Kidney epithelial cell (primary cell): ENCODE measurements around the gene FUT3. TPM values are rescaled to one million over a fixed set of nuclear protein-coding genes. Genes with fewer than 3 reads are reported as not detected.

Experiments
- DNase-seq: peaks from one replicate; pipeline ENCODE4 v3.0.0-alpha.2; 2010; ENCODE audit warnings: low read depth
- H3K27me3 ChIP-seq: 2 replicates; pipeline ENCODE4 v1.6.0; 2011; ENCODE audit warnings: low read length; ENCODE audit not compliant: control insufficient read depth, insufficient read depth
- H3K36me3 ChIP-seq: 2 replicates; pipeline ENCODE4 v1.5.1; 2011; ENCODE audit warnings: low read length; ENCODE audit not compliant: control insufficient read depth, insufficient read depth
- H3K4me3 ChIP-seq: 2 replicates; pipeline ENCODE4 v1.5.1; 2011; ENCODE audit warnings: low read depth, mild to moderate bottlenecking, control low read depth, low read length
- total RNA-seq: library from RNA; depleted of rRNA; stranded (reverse); fragments of >200 nt; gene quantifications from 2 replicates; pipeline ENCODE4 v1.2.3, GENCODE V29; 2015
- TF ChIP-seq, protein P1 (sequence below): IDR thresholded peaks from 2 replicates; pipeline ENCODE4 v1.5.1; 2011; ENCODE audit warnings: mild to moderate bottlenecking, moderate library complexity, low read length, control low read depth, inconsistent platforms; ENCODE audit not compliant: insufficient read depth, poor library complexity, severe bottlenecking

Gene FUT3
- 8.8 and 9.1 TPM in 2 replicates for total RNA-seq

DNA sequence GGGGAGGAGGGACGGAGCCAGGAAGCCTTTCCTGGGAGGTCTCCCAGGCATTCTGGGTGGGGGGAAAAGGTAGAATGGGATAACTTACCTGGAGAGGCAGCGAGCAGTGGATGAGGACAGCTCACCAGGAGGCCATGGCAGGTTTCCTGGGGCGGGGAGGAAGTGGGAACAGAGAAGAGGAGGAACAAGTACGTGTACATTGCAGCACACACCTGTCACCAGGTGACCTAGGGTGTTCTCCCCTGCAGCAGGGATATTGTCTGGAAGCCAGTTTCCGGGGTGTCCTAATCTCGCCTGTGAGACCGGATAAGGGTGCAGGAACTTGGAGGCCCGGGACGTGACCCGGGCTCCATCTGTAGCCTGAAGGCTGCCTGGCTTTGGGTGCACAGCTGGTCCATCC is at the start of gene FUT3:
FUT3 (minus strand) TSS at position 148 of the 400 bp plus-strand sequence.
- Histone ChIP-seq H3K36me3 (no peaks in the 10 kb centered on the region), H3K27me3 (peaks cover 9% of the 10 kb centered on the region), H3K4me3 (no peak within 1 kb of the TSS)
- TF ChIP-seq, protein P1, sequence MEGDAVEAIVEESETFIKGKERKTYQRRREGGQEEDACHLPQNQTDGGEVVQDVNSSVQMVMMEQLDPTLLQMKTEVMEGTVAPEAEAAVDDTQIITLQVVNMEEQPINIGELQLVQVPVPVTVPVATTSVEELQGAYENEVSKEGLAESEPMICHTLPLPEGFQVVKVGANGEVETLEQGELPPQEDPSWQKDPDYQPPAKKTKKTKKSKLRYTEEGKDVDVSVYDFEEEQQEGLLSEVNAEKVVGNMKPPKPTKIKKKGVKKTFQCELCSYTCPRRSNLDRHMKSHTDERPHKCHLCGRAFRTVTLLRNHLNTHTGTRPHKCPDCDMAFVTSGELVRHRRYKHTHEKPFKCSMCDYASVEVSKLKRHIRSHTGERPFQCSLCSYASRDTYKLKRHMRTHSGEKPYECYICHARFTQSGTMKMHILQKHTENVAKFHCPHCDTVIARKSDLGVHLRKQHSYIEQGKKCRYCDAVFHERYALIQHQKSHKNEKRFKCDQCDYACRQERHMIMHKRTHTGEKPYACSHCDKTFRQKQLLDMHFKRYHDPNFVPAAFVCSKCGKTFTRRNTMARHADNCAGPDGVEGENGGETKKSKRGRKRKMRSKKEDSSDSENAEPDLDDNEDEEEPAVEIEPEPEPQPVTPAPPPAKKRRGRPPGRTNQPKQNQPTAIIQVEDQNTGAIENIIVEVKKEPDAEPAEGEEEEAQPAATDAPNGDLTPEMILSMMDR: no peak
- DNase-seq: no peak

DNA sequence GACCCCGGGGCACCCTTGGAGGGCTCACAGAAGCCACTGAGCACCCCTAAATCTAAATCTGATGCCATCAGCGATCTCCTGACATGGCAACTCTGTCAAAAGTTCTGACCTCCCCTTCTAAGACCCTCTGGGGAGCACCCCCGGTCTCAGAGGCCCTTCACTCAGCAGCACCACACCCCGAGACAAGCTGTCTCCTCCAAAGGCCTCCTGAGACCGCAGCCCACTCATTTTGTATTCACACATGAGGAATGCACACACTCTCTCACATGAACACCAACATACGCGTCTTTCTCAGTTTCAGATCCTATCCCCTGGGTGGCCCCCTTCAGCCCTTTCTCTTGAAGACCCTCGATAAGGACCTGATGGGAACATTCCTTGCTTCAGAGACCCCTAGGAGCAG is 49.7 kb upstream of the FUT3 start:
- H3K36me3 ChIP-seq: no peaks in the 10 kb centered on the region
- TF ChIP-seq, protein P1: no peak
- no peak overlapping the region for H3K4me3 ChIP-seq
- H3K27me3 ChIP-seq: no peaks in the 10 kb centered on the region
- no peak for DNase-seq

DNA sequence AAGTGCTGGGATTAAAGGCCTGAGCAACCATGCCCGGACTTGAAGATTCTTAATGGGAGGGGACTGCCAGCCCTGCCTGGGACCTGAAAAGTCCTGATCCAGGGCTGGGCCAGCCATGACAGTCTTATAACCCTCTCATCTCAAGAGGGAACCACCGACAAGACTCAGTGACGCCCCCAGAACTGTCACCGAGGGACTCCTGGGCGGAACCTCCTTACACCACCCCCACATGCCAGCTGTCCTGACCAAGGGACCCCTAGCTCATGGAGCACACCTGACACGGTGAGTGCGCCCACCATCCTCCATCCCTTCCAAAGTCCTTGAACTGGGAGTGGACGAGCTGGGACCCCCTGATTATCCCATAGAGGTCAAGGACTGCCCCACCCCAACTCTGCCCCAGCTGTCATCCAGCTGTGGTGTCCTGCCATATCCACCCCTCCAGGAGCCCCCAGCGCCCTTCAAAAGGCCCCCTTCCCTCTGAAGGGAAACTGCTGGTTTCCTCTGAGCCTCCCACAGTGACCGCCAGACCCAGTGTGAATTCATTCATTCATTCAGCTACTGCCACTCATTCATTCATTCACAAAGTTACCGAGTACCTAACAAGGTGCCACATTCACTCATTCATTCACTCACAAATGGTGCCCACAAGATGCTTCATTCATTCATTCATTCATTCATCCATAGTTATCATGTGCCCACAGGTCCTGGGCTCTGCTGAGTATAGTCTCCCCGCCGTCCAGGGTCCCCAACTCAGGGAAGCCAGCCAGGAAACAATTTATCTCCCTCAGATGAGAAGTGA is 48.7 kb upstream of the FUT3 start:
- H3K27me3 ChIP-seq: no peaks in the 10 kb centered on the region
- TF ChIP-seq, protein P1: no peak
- H3K4me3 ChIP-seq: no peak overlapping the region
- no peak for DNase-seq
- no peaks in the 10 kb centered on the region for H3K36me3 ChIP-seq

DNA sequence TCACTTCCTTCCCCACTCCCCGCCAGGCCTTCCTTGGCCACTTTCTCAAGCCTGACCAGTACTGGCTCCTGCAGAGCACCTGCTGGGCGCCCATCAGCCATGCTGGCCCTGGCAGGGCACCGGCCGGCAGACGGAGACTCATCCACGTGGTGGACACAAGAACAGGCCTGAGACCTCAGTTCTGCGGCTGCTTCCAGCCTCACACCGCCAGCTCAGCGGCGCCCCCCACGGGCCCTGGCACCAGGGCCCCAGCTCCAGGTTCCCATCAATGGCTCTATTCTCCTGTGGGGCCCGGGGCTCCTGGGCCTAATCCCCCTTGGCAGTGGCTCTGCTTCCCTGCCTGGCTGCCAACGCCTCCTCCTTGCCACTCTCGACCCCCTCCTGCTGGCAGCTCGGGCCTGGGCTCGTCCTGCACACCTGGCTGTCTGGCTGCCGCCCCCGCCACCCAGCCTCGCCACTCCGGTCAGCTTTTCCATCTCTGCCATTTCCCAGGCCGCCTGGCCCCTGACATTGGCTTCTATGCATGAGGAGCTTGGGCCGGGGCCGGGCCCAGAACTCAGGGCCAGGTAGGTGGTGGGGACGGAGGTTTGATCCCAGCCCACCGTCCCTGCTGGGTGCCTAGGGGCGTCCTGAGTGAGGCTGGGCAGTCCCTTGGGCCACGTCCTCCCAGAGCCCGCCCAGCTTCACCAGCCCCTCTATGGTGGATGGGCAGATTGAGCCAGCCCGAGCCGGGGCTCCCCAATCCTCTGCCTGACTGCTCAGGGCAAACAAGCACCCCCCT is 46.1 kb upstream of the FUT3 start:
- H3K4me3 ChIP-seq: no peak overlapping the region
- TF ChIP-seq, protein P1: no peak
- peaks cover 1% of the 10 kb centered on the region for H3K27me3 ChIP-seq
- no peaks in the 10 kb centered on the region for H3K36me3 ChIP-seq
- no peak for DNase-seq

DNA sequence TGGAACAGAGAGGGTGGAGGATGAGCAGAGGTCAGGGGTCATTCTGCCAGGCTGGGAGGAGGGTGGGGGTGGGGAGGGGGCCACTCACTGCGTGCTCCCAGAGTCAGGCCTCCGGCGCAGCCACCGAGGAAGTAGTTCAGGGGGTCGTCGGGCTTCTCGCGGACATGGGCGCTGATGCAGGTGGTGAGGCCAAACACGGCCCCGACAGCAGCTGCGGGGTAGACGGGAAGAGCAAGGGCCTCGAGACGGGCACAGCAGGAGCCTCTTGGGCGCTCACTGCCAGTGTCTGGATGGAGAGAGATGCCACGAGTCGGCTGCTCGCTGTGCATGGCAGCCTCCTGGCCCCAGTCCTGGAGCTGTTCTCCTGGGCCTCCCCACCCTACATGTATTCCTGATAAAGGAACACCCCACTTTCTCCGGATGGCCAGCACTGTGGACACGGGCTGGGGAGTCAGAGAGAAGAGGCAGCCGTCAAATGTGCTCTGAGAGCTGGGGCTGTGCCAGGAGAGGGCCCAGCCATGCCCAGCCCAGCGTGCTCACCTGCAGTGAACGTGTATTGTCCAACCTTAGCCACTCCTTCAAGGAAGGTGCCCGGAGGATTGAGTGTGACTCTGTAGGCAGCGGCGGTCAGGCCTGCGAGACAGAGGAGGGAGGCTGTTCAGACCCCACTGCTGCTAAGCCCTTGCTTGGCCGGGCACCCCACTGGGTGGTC is 45.3 kb upstream of the FUT3 start:
- no peak overlapping the region for H3K4me3 ChIP-seq
- TF ChIP-seq, protein P1: no peak
- H3K27me3 ChIP-seq: peaks cover 10% of the 10 kb centered on the region
- no peak for DNase-seq
- no peaks in the 10 kb centered on the region for H3K36me3 ChIP-seq
